Common myeloid progenitor, CD34-positive (primary cell): ENCODE measurements around the gene HRH1.

Experiments used
- CTCF ChIA-PET: fragments of 350-600 bp; sonication (Branson Sonifier 250); formaldehyde crosslinking; loops from one replicate; lab custom pipeline; 2021; ENCODE audit warnings: antibody characterized with exemption; lab: Charles Lee
- POLR2A ChIA-PET: fragments of 350-600 bp; sonication (Branson Sonifier 250); formaldehyde crosslinking; loops from one replicate; lab custom pipeline; 2021; ENCODE audit warnings: antibody characterized with exemption; lab: Charles Lee
- DNase-seq, 3 donors: peaks; one replicate each; pipeline versions ENCODE4 v3.0.0 to v3.0.0-alpha.2; 2013
- H3K27ac ChIP-seq, 2 experiments: 1 replicate in 1 of 2; 2 replicates in 1 of 2; pipeline ENCODE4 v1.7.0; 2013; ENCODE audit warnings: inconsistent platforms in 2 of 2, low read length in 2 of 2, mild to moderate bottlenecking in 2 of 2, low read depth in 1 of 2, moderate library complexity in 1 of 2; ENCODE audit not compliant: severe bottlenecking in 2 of 2, insufficient read depth in 1 of 2, poor library complexity in 1 of 2
- H3K27me3 ChIP-seq, 5 experiments: replicated peaks in 2 of 5; 1 replicate in 3 of 5; 2 replicates in 2 of 5; pipeline versions ENCODE4 v1.6.1 to v1.7.0; 2013; ENCODE audit warnings: low read length in 4 of 5, mild to moderate bottlenecking in 2 of 5, moderate library complexity in 2 of 5, inconsistent platforms in 1 of 5; ENCODE audit not compliant: insufficient read depth in 5 of 5, control insufficient read depth in 4 of 5
- H3K36me3 ChIP-seq, 4 experiments: 1 replicate in 2 of 4; 2 replicates in 2 of 4; pipeline versions ENCODE4 v1.6.1 to v1.7.0; 2013; ENCODE audit warnings: low read length in 3 of 4, control low read depth in 1 of 4, mild to moderate bottlenecking in 1 of 4; ENCODE audit not compliant: control insufficient read depth in 4 of 4, insufficient read depth in 4 of 4
- H3K4me1 ChIP-seq, 4 experiments: 1 replicate in 3 of 4; 2 replicates in 1 of 4; pipeline versions ENCODE4 v1.6.1 to v1.7.1; 2013; ENCODE audit warnings: low read length in 3 of 4, mild to moderate bottlenecking in 3 of 4, control low read depth in 1 of 4, inconsistent platforms in 1 of 4, moderate library complexity in 1 of 4; ENCODE audit not compliant: control insufficient read depth in 4 of 4, insufficient read depth in 4 of 4; ENCODE audit errors: control extremely low read depth in 1 of 4
- H3K4me3 ChIP-seq, 7 experiments: 1 replicate in 4 of 7; 2 replicates in 3 of 7; pipeline versions ENCODE4 v1.5.1 to v1.7.0; 2013; ENCODE audit warnings: mild to moderate bottlenecking in 7 of 7, low read length in 6 of 7, moderate library complexity in 6 of 7, inconsistent platforms in 2 of 7, low read depth in 2 of 7, control low read depth in 1 of 7; ENCODE audit not compliant: insufficient read depth in 4 of 7, control insufficient read depth in 1 of 7; ENCODE audit errors: extremely low read depth in 1 of 7
- H3K9me3 ChIP-seq, 5 experiments: 1 replicate in 4 of 5; 2 replicates in 1 of 5; pipeline versions ENCODE4 v1.6.1 to v1.7.1; 2013; ENCODE audit warnings: low read length in 4 of 5, mild to moderate bottlenecking in 2 of 5, inconsistent platforms in 1 of 5, low read depth in 1 of 5, moderate library complexity in 1 of 5; ENCODE audit not compliant: control insufficient read depth in 4 of 5, insufficient read depth in 2 of 5; ENCODE audit errors: control extremely low read depth in 1 of 5
- WGBS: methylation state at CpG from one replicate; pipeline ENCODE4 v1.1.5; 2013; ENCODE audit not compliant: insufficient coverage; 5-methylcytosine and 5-hydroxymethylcytosine counted together

HRH1 gene

DNA sequence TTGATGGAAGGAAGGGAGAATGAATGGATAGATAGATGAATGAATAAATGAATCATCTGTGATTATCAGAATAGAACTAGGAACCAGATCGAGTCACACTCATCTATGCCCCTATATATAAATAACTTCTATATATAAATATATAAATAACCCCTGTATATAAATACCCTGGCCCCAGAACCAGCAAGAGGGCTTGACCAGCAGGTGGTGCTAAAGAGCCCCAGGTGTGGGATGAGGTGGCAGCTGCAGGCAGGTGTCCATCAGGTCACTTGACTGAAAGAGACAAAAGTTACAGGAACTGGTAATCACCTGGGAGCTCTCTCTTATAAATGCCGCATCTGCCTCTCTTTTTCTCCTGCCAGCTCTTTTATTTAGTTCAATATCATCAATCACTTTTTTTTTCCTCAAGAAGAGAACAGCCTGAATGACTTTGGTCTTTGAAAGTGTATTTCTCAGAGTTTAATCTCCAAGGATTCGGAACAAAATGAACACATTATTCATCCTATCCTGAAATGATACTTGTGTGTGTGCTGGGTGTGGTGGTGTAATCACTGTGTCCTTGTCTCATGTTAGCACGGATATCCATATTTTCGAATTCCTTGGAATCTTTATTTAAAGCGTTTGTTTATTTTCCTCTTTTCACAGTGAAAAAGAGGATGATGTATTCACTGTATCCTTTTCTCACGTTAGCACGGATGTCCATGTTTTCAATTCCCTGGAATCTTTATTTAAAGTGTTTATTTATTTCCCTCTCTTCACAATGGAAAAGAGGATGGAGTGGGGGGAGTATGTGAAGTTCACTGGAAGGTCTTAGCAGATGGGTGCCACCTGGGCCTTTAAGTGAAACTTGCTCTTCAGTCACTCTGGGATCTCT, 82.5 kb downstream of the HRH1 start:
- DNase-seq, result peak; percentile 45 to 52 (median 51)
- WGBS, result 43% methylated on average over 1 of the region's 8 CpGs
- Histone ChIP-seq H3K9me3 (peaks cover 0 to 7% (median 2%) of the 10 kb centered on the region in 5 experiments), H3K27ac (no peak overlapping the region), H3K4me1 (no peaks in the 10 kb centered on the region), H3K4me3 (no peak overlapping the region), H3K27me3 (peaks cover 0 to 7% (median 0%) of the 10 kb centered on the region in 5 experiments), H3K36me3 (no peaks in the 10 kb centered on the region)
- ChIA-PET CTCF (interaction anchor here (0.9 to 1.5 kb wide), 7 partner anchors 9 to 100 kb away, joined by 3 to 7 read pairs (median 4); no protein-coding TSS in a partner anchor), POLR2A (no interaction called here)

DNA sequence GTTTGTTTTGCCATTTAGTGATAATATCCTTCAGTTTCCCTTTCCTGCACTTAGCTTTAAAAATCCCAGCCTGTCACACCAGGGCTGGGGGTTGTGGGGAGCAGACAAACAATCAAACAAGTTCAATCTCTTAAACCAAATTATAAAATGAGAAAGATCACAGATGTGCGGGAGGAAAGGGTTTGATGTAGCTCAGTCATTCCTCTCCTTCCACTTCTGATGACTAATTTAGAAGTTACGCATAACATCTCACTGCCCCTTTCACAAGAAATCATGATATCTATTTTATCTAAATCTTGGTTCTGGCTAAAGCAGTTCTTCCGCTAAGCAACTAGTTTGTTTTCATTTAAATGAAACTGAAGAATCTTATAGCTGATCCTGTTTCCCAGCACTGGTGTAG, 83.8 kb downstream of the HRH1 start:
- ChIA-PET CTCF (interaction anchor here (0.8 to 1.4 kb wide), 4 partner anchors 13 to 98 kb away, joined by 3 to 4 read pairs (median 4); no protein-coding TSS in a partner anchor), POLR2A (no interaction called here)
- H3K27ac ChIP-seq, result no peak overlapping the region
- H3K27me3 ChIP-seq, result peaks cover 0 to 5% (median 0%) of the 10 kb centered on the region in 5 experiments
- no peaks in the 10 kb centered on the region for H3K36me3 ChIP-seq
- WGBS, result 100% methylated on average over 1 of the region's 3 CpGs
- DNase-seq, result no peak
- H3K4me1 ChIP-seq, result no peaks in the 10 kb centered on the region
- H3K4me3 ChIP-seq, result no peak overlapping the region
- H3K9me3 ChIP-seq, result peaks cover 0 to 7% (median 2%) of the 10 kb centered on the region in 5 experiments

DNA sequence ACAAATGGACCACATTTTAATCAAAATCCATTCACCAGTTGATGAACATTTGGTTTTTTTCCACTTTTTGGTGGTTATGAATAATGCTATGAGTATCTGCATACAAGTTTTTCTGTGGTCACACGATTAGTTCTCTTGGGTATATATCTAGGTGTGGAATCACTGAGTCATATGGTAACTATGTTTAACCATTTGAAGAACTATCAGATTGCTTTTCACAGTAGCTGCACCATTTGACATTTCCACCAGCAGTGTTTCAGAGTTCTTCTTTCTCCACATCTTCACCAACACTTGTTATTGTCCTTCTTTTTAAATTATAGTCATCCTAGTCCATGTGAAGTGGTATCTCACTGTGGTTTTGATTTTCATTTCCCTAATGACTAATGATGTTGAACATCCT, 84.6 kb downstream of the HRH1 start:
- Histone ChIP-seq H3K4me3 (no peak overlapping the region), H3K9me3 (peaks cover 0 to 7% (median 2%) of the 10 kb centered on the region in 5 experiments), H3K27ac (no peak overlapping the region), H3K27me3 (peaks cover 0 to 4% (median 0%) of the 10 kb centered on the region in 5 experiments), H3K4me1 (no peaks in the 10 kb centered on the region), H3K36me3 (no peaks in the 10 kb centered on the region)
- no CpG with 5 or more reads among the region's 1 CpG for WGBS
- ChIA-PET CTCF (interaction anchor here (1.2 to 2.1 kb wide), 4 partner anchors 14 to 97 kb away, joined by 3 to 7 read pairs (median 4); no protein-coding TSS in a partner anchor), POLR2A (no interaction called here)
- no peak for DNase-seq

DNA sequence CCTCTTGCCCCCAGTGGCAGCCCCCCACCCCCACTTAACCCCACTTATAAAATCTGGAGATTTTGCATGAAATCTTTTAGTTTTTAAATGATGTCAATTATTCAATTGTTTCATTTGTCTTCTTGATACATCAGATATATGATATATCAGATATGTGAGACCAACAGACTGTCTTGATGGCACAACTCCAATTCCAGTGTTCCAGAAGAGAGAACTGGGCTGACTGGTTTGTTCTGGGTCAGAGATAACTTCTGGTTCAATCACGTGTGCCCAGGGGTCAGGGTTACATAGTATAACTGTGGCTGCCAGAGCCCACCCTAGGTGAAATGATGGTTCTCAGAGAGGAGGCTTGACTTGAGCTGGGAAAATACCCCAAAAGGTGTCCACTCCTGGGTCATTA, 85.5 kb downstream of the HRH1 start:
- no peak overlapping the region for H3K4me3 ChIP-seq
- no peaks in the 10 kb centered on the region for H3K4me1 ChIP-seq
- no CpG with 5 or more reads among the region's 1 CpG for WGBS
- DNase-seq, result no peak
- CTCF ChIA-PET, result interaction anchor here (1.7 to 2.1 kb wide), 2 partner anchors 19 to 95 kb away, joined by 4 to 7 read pairs; no protein-coding TSS in a partner anchor
- peaks cover 0 to 4% (median 0%) of the 10 kb centered on the region in 5 experiments for H3K27me3 ChIP-seq
- H3K9me3 ChIP-seq, result peaks cover 0 to 7% (median 2%) of the 10 kb centered on the region in 5 experiments
- H3K36me3 ChIP-seq, result no peaks in the 10 kb centered on the region
- H3K27ac ChIP-seq, result no peak overlapping the region
- POLR2A ChIA-PET, result interaction anchor here (0.6 kb wide), 1 partner anchor 21 kb away, joined by 3 read pairs; no protein-coding TSS in a partner anchor

DNA sequence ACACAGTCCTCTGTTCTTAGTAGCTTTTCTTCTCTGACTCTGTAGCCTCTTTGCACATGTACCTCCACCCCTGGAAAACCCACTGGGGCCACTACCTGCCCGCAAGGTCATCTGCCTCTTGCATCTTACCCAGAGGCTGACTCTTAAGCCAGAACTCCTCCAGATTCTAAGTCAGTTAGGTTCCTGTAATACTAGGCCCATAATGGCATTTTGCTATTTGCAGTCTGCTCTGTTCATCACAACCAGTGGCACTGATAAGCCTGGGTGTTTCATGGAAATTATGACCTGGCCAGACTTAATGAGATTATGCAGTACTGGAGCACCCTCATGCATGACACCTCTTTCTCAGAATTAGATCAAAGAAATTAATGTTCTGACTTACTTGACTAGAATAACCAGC, 86.2 kb downstream of the HRH1 start:
- Histone ChIP-seq H3K27me3 (peaks cover 0 to 2% (median 0%) of the 10 kb centered on the region in 5 experiments), H3K4me1 (no peaks in the 10 kb centered on the region), H3K4me3 (no peak overlapping the region), H3K9me3 (peaks cover 0 to 7% (median 2%) of the 10 kb centered on the region in 5 experiments), H3K27ac (no peak overlapping the region), H3K36me3 (no peaks in the 10 kb centered on the region)
- DNase-seq, result no peak
- 100% methylated on average over 1 of the region's 1 CpG for whole genome bisulfite sequencing
- CTCF ChIA-PET, result interaction anchor here (1.7 to 2.1 kb wide), 2 partner anchors 18 to 94 kb away, joined by 4 to 7 read pairs; no protein-coding TSS in a partner anchor
- POLR2A ChIA-PET, result interaction anchor here (0.6 kb wide), 1 partner anchor 20 kb away, joined by 3 read pairs; no protein-coding TSS in a partner anchor

DNA sequence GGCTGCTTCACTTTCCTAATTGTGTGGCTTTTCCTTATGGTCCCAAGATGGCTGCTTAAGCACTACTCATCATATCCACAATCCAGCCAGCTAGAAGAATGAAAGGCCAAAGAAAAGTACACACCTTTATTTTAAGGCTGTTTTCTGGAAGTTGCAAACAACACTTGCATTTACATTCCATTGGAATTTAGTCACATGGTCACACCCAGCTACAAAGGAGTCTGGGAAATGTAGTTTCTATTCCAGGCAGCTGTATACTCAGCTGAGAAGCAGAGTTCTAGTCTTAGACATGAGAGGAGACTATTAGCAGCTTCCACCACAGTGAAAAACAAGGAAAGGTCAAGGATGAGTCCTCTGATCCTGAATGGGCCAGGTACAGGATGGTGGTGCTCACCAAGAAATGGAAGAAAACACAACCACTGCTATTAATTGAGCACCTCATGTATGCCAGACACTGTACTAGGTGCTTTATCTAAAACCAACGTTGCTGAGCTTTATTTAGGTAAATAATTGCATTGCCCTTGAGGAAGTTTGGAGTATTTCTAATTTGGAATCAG, 89.9 kb downstream of the HRH1 start:
- no peak overlapping the region for H3K27ac ChIP-seq
- peaks cover 0 to 2% (median 0%) of the 10 kb centered on the region in 5 experiments for H3K9me3 ChIP-seq
- no peak overlapping the region for H3K4me3 ChIP-seq
- WGBS, result 80% methylated on average over 1 of the region's 1 CpG
- DNase-seq, result no peak
- CTCF ChIA-PET, result interaction anchor here (1.7 kb wide), 1 partner anchor 90 kb away, joined by 6 read pairs; no protein-coding TSS in a partner anchor
- peaks cover 0 to 2% (median 0%) of the 10 kb centered on the region in 5 experiments for H3K27me3 ChIP-seq
- no peaks in the 10 kb centered on the region for H3K4me1 ChIP-seq
- POLR2A ChIA-PET, result no interaction called here
- no peaks in the 10 kb centered on the region for H3K36me3 ChIP-seq
